SK-N-SH (cell line): ENCODE data around the gene CBY2.

Source experiments
- CTCF ChIP-seq: fragments of 200-600 bp; sonication (generic); IDR thresholded peaks from 2 replicates; pipeline ENCODE4 v1.6.1; 2017; ENCODE audit warnings: antibody characterized with exemption, mild to moderate bottlenecking, moderate library complexity
- EZH2phosphoT487 ChIP-seq: fragments of 200-600 bp; sonication (generic); IDR thresholded peaks from 2 replicates; pipeline ENCODE4 v1.6.1; 2017; ENCODE audit warnings: low read depth, mixed run types, mild to moderate bottlenecking, antibody characterized with exemption, moderate library complexity, borderline replicate concordance
- GATA2 ChIP-seq: sonication (generic); formaldehyde crosslinking; IDR thresholded peaks from 2 replicates; pipeline ENCODE4 v1.5.0; 2020; ENCODE audit warnings: mild to moderate bottlenecking, missing genetic modification reagents
- IRF3 ChIP-seq: fragments of 150-350 bp; IDR thresholded peaks from 2 replicates; pipeline ENCODE4 v1.6.1; 2016; ENCODE audit warnings: mild to moderate bottlenecking, low read depth, low read length
- JUND ChIP-seq: IDR thresholded peaks from 2 replicates; pipeline ENCODE4 v1.4.0; 2012
- MAX ChIP-seq: IDR thresholded peaks from 2 replicates; pipeline ENCODE4 v1.4.0; 2012; ENCODE audit warnings: low read depth
- NRF1 ChIP-seq: IDR thresholded peaks from 2 replicates; pipeline ENCODE4 v1.6.1; 2012; ENCODE audit warnings: low read depth, mild to moderate bottlenecking, low read length
- PBX3 ChIP-seq: IDR thresholded peaks from 2 replicates; pipeline ENCODE4; 2012
- REST ChIP-seq: IDR thresholded peaks from 2 replicates; pipeline ENCODE4 v1.6.1; 2012; ENCODE audit warnings: mild to moderate bottlenecking, low read depth, low read length, moderate library complexity
- USF2 ChIP-seq: fragments of 150-350 bp; IDR thresholded peaks from 2 replicates; pipeline ENCODE4 v1.6.1; 2017; ENCODE audit warnings: antibody characterized with exemption, low read length, low read depth, borderline replicate concordance
- YY1 ChIP-seq: IDR thresholded peaks from 2 replicates; pipeline ENCODE4 v1.4.0; 2012; ENCODE audit warnings: low read depth, mild to moderate bottlenecking

GRCh38 chr13:45659536-45659935 lies 42.6 kb upstream of the CBY2 start:
- TF ChIP-seq JUND (no peak), GATA2 (CRISPR knock-in tag) (no peak), CTCF (no peak), YY1 (no peak), PBX3 (no peak), REST (no peak), USF2 (no peak), EZH2phosphoT487 (no peak), MAX (no peak), NRF1 (no peak), IRF3 (no peak)
